ENCODE measurements around the gene ABO. TPM values are rescaled to one million over a fixed set of nuclear protein-coding genes. Genes with fewer than 3 reads are reported as not detected.
"Not testable (repeated sequence)": the region's sequence is repeated elsewhere in the genome, so short reads cannot be mapped to it uniquely, and the experiment has no call there.

The ABO gene
- total RNA-seq, 1 experiment from 2014 or later, result 19.1 TPM

DNA sequence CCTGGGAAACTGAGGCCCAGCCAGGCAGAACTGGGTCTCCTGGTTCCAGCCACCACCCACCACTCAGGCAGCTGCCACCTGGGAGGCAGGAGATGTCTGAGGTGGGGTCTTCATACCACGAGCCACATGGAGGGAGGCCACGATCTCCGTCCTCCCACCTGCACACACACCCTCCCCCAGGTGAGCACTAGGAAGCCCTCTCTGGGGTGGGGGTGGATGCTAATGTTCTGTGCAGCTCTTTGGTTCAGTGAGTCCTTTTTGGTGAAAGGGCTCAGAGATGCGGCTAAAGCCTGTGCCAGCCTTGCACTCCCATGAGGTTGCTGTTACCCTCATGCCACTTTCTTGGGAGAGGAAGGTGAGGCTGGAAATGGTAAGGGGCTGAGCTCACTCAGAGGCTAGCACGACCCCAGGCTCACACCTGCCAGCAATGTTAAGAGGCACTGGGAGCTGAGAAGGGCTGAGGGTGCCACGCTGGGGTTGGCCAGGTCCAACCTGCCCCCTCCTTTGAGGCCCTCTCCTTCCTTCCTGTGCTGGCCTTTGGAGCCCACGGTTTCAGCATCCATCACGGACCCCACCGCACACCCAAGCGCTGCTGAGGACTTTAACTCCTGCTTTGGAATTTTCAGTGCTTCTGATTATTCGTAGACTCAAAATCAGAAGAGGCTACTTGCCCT, 39.3 kb downstream of the ABO start:
- in situ Hi-C loops (cut with HindIII; ENCODE audit: low pct_unique_long_range_greater_than_20kb, low sequenced_read_pairs), result no loop called here
- DNase-seq (ENCODE audit: low read depth), result no peak

DNA sequence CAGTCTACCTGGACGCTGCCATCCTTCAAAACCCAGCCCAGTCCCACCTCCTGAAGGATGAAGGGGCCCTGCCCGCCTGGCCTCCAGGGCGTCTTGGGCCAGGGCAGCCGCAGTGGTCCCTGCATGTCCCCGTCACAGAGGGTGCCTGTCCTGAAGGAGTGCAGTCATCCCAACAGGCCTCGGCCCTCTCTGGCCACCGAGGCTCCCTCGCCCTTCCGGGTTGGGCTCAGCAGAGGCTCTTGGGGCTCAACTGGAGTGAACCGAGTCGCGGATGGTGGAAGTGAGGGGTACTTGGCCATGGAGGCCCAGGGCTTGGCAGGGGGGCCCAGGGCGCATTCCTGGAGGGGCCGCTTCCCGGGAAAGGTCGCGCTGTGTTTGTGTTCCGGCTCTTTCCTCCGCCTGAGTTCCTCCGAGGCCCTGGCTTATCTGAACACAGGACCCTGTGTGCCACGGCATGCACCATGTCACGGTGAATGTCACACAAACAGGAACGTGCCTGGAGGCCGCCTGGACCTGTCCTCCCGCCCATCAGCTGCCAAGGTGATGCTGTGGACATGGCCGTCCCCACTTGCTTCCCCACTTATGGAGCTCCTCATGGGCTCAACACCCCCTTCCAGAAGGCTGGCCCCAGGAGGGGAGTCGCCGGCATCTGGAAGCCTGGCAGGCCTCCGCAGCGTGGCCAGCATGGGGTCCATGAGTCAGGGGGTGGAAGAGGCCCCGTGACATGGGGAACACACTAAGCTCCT, 40.3 kb downstream of the ABO start:
- DNase-seq (ENCODE audit: low read depth), result no peak
- in situ Hi-C loops (cut with HindIII; ENCODE audit: low pct_unique_long_range_greater_than_20kb, low sequenced_read_pairs), result no loop called here

DNA sequence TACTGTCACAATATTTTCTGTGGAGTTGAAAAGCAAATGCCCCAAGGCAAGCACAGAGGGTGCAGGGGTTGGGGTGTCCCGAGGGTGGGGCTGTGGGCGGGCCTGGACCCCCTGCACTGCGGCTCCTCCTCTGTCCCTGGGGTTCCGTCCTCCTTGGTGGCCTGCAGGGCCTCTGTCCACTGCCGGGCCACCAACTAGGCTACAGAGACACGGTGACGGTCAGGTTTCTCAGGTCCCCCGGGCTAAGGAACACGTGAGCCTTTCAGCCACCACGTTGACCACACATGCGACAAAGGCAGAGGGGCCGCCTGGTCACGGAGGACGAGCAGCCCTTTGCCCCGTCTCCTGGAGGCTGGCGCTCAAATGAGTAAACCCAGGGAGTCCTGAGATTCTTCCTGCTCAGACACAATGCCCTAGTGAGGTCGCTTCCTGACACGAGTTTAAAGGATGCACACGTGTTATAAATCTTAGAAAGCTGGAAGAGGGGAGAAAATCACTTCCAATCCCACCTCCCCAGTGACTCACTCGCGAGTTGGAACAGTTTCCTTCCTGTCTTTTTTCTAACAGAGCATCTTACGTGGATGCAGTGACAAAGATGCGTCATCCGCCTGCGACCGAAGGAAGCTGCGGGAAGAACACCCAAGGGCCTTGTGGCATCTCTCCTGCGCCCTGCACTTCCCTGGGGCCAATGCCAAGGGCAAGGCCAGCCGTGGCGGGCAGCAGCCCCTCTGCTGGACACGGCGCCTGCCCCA, 41.1 kb downstream of the ABO start:
- in situ Hi-C loops (cut with HindIII; ENCODE audit: low pct_unique_long_range_greater_than_20kb, low sequenced_read_pairs), result no loop called here
- DNase-seq (ENCODE audit: low read depth), result no peak

DNA sequence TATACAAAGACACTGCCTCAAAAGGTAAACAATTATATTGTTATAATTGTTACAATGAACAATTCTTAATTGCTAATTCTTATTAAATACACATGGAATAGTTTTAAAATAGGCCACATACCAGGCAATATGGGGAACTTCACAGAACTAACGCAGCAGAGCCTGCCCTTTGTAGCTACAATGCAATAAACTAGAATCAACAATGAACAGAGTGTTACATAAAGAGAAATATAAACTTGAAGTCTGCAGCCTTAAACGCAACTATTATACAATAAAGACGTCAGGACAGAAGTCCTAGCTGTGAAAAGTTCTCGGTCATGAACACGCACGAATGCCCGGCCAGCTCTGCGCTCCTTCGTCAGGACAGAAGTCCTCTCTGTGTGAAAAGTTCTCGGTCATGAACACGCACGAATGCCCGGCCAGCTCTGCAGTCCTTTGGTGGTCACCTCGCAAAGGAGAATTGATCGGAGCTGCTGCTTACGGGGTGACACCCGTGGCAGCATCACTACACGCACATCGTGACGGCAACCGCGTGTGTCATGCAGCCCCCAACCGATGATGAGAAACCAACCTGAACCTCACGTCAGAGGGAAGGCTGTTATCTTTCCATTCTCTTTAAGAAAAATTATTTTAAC, 43.0 kb downstream of the ABO start:
- in situ Hi-C loops (cut with HindIII; ENCODE audit: low pct_unique_long_range_greater_than_20kb, low sequenced_read_pairs); DNase-seq (ENCODE audit: low read depth): not testable (repeated sequence)

DNA sequence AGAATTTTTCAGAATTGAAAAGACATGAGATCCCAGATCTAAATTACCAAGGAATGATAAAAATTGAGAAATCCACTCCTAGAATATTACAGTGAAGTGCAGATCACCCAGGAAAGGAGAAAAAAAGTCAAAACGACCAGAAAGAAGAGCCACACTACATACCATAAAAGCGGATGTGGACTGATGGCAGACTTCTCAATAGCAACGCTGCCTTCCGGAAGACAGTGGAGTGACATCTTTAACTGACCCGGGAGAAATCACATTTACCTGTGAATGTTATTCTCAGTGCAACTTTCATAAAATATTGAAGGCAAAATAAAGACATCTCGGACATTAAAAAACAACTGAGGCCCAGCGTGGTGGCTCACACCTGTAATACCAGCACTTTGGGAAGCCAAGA, 44.5 kb downstream of the ABO start:
- in situ Hi-C loops (cut with HindIII; ENCODE audit: low pct_unique_long_range_greater_than_20kb, low sequenced_read_pairs); DNase-seq (ENCODE audit: low read depth): not testable (repeated sequence)

DNA sequence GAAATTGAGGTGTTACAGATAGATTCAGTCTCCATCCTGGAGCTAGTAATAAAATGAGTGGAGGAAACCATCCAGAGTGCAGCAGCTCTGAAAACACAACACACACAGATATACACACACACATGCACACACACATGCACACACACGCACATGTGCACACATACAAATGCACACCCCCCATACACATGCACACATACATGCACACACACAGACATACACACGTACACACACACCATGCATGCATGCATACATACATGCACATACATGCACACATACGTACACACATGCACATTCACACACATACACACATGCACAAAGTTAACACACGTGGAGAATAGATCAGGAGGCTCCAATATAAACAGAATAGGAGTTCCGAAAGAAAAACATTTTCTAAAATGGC, 44.9 kb downstream of the ABO start:
- in situ Hi-C loops (cut with HindIII; ENCODE audit: low pct_unique_long_range_greater_than_20kb, low sequenced_read_pairs), result no loop called here

DNA sequence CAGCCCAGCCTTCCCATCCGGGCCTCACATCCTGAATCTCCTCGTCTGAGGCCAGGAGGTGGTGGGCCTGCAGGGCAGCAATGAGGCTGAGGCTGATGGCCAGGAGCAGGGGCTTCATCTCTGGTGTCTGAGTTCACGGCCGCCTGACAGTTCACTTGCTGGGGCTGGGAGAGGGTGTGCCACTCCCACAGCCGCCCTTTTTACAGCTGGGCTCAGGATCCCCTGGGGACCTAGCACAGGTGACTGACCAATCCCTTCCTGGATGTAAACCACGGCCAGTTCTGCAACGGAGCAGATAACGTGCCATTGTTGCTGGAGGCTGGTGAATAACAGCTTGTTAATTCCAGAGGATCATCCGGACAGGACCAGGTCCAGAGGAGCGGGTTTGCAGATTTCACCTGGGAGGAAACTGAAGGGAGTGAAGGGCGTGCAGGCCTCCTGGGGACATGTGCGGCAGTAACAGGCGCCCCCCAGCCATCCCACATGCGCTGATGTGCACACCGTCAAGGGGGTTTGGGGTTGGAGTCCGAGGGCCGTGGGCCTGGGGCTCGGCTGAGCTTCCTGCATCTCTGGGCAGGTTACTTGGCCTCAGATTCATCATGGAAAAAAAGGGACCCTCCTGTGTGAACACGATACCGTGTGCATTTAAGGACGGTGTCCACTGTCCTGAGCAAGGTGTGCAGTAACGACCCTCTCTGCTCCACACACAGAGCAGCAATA, 46.4 kb downstream of the ABO start:
- in situ Hi-C loops (cut with HindIII; ENCODE audit: low pct_unique_long_range_greater_than_20kb, low sequenced_read_pairs); DNase-seq (ENCODE audit: low read depth): not testable (repeated sequence)

More for the DNA sequence above, 44.9 kb downstream of the ABO start:
- no peak for DNase-seq (ENCODE audit: low read depth)

DNA sequence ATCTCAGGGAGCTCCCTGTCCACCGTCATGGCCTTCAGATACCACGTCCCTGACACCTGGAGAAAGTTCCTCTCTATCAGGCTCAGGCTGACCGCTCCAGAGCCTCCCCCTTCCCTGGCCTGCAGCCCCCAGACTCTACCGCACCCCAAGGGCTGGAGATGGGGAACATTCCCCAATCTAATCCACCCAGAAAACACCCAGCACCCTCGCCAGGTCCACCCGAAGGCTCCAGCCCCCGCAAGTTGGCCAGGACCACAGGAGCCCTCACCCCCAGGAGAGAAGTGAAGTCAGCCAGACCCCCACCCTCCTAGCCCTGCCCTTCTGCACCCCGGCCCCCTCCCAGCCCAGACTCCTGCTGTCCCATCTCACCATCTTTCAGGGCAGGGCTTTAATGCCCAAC, 47.0 kb downstream of the ABO start:
- in situ Hi-C loops (cut with HindIII; ENCODE audit: low pct_unique_long_range_greater_than_20kb, low sequenced_read_pairs); DNase-seq (ENCODE audit: low read depth): not testable (repeated sequence)

DNA sequence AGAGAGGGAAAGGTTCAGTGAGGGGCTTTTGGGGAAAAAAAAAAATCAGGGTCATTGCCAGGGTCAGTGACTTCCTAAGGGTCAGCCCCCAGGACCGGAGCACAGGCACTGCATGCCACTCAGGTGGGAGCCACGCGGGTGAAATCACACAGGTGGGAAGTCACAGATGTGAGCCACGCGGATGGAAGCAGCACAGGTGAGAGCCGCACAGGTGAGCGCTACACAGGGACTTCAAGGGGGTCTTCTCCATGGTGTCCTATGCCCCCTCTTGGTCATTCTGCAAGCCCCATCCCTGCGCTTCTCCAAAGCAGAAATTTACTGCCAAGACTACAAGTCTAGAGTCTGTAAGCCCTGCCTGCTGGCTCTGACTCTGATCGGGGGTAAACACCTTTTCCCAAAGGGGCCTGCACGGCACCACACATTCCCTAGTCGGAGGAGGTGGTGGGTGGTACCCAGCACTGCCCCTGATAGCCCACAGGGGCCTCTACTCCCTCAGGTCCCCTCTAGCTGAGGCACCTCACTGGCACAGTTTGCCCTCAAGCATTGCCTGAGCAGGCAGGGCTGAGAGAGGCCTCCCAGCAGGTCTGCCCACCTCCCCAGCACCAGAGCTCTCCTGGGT, 47.6 kb downstream of the ABO start:
- no peak for DNase-seq (ENCODE audit: low read depth)
- in situ Hi-C loops (cut with HindIII; ENCODE audit: low pct_unique_long_range_greater_than_20kb, low sequenced_read_pairs), result no loop called here

DNA sequence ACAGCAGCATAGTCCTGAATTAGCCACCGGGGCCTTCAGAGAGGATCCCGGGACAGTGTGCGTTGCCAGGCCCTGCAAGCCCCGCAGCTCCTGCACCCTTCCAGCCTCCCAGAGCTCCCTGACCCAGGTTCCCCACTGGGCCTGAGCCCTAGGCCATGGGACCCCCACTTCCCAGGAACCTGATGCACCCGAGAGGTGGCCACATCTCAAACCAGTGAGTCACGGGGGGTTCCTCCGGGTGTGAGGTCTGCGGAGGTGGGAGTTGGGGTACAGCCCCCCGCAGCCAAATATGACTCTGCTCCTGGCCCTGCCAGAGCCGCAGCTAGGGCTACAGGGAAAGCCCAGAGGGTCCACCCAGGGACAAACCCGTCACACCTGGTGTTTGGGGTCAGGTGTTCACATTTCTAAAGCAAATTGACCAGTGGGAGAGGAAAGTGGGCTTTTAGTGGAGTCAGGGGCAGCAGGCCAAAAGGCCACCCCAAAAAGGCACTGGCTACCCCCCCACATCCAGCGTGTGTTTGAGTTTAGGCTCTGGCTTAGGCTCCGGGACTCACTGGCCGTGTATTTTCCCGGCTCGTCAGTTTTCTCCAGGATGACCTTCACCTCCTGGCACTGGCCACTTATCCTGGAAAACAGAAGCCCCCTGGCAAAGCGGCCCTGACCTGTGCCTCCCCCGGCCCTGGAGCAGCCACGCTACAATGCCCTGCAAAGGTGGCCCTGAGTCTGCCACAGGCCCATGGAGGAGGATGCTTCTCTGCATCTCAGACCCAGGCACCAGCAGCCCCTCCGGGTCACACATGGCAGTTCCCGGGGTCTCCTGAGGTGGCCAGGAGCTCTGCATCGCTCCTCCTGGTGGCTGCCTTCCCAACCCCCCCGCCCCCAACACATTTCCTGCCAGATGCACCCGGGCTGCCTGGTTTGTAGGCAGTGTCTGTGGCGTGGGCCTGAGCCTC, 48.5 kb downstream of the ABO start:
- in situ Hi-C loops (cut with HindIII; ENCODE audit: low pct_unique_long_range_greater_than_20kb, low sequenced_read_pairs), result no loop called here
- DNase-seq (ENCODE audit: low read depth), result no peak

DNA sequence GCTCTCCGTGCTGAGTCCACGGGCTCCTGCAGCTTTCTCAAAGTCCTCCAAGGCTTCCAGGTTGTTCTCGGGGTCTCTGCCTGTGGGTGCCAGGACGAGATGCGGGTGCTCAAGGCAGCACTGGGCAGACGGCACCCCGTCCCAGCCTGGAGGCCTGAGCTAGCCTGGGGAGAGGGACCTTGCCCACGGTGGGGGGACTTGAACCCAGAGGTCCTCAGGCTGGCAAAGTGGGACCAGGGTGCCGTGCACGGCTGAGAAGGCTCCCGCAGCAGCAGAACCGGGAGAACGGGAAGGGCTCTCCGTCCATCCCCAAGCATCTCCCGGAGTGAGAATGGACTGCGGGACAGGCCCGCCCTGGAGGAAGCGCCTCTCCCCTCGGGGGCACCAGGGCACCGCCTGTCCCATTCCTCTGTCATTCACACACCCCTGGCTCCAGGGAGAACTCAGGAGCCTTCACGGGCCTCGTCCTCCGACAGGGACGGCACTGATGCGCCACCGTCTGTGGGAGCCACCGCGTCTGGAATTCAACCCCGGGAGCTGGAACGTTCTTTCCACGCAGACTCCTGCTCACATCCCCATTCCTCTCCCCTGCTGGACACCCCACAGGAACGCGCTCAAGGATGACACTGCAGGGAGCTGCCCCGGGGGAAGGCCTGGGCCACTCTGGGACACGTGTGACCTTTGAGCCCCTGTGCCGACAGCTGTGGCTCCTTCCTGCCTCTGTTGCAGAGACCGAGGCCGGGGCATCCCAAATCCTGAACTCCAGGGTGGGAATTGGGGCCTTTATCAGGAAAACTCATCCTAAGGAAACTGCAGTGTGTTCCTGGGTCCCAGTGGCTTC, 49.6 kb downstream of the ABO start:
- no peak for DNase-seq (ENCODE audit: low read depth)
- in situ Hi-C loops (cut with HindIII; ENCODE audit: low pct_unique_long_range_greater_than_20kb, low sequenced_read_pairs), result no loop called here

DNA sequence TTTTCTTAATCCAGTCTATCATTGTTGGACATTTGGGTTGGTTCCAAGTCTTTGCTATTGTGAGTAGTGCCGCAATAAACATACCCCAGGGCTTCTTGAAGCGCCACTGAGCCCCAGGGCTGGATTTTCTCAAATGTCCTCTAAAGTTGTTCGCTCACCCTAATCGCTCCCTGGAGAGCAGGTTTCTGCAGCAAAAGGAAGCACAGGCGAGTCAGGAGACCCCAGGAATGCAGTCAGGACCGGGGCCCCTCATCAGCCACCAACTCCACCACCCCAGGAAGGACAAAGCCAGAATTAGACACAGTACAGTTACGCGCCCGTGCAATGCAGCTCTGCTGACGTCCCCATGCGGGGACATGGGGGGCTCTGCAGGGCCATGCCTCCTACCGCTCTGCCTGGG, 50.2 kb downstream of the ABO start:
- in situ Hi-C loops (cut with HindIII; ENCODE audit: low pct_unique_long_range_greater_than_20kb, low sequenced_read_pairs), result no loop called here
- DNase-seq (ENCODE audit: low read depth), result no peak

DNA sequence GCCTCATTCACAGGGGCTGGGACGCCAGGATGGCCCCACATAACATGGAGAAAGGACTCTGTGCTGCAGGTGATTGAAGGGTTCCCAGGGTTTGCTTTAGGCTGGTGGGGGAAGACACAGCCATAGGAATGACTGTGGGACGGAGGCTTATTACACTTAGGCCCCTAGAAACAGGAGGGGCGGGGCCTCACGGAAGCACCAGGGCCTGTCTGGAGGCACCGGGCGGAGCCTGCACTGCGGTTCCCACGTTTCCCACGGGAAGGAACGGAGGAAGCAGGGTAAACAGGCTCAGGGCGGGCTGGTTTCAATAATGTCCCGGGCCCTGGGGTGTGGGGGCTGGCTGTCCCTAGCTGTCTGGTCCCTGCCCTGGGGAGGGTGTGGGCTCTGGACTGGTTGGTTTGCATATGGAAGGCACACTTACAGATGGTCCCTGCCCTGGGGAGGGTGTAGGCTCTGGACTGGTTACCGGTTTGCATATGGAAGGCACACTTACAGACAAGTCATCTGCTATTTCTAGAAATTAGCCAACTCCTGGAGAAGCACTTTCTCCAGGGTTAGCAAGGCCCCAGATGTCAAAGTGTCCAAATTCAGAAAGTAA, 51.7 kb downstream of the ABO start:
- DNase-seq (ENCODE audit: low read depth); in situ Hi-C loops (cut with HindIII; ENCODE audit: low pct_unique_long_range_greater_than_20kb, low sequenced_read_pairs): not testable (repeated sequence)

DNA sequence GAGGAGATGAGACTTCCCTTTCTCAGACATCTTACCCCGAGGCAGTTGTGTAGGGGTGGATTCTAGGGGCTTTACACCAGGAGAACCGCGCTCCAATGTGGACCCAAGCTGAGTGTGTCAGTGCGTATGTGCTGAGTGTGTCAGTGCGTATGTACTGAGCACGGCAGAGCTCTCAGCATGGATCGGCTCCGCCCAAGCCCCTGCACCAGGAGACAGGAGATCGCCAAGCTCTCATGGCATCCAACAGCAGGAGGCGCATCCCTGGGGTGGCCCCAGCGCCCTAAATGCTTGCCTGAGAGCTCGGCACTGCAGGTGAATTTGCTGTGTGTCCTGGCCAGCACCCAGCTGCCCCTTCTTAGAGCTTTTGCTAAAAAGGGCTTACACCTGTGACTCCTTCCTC, 53.0 kb downstream of the ABO start:
- DNase-seq (ENCODE audit: low read depth); in situ Hi-C loops (cut with HindIII; ENCODE audit: low pct_unique_long_range_greater_than_20kb, low sequenced_read_pairs): not testable (repeated sequence)

DNA sequence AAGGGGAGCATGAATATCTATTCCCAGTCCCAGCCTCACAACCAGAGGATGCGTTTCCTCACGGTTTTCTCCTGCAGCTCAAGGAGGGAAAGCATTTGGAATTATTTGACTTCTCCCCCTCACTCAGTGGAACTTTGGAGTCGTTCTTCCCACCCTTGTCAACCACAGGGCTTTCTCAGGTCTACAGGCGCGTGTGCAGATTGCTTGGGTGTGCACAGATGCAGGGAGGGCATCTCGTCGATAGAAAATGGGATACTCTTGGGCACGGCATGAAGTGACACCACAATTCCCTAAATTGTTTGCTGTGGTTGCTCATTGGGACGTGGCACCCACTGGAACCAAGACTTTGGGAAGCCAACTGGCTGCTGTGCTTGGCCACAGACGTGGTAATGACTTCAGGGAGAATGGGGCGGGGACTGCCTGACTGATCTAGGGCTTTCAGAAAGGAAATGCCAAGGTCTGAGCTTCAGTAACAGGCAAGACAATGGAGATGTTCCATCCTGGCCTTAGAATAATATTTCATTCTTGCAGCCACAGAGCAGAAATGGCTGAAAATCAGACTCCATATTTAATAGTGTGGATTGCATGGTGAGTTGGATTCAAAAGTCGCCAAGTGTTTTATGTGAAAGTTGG, 53.7 kb downstream of the ABO start:
- no peak for DNase-seq (ENCODE audit: low read depth)
- in situ Hi-C loops (cut with HindIII; ENCODE audit: low pct_unique_long_range_greater_than_20kb, low sequenced_read_pairs), result no loop called here
